IPS-18c (cell line): Measurements from ENCODE around the gene AKR1B1.

Experiments
- H3K4me3 ChIP-seq: 2 replicates; pipeline ENCODE4 v1.7.0; 2013; ENCODE audit warnings: low read depth, mild to moderate bottlenecking, low read length, moderate library complexity; ENCODE audit not compliant: insufficient read depth
- H3K9me3 ChIP-seq: one replicate; pipeline ENCODE4 v1.6.1; 2013; ENCODE audit warnings: mild to moderate bottlenecking, low read length, moderate library complexity; ENCODE audit not compliant: control insufficient read depth, insufficient read depth

Gene AKR1B1

DNA sequence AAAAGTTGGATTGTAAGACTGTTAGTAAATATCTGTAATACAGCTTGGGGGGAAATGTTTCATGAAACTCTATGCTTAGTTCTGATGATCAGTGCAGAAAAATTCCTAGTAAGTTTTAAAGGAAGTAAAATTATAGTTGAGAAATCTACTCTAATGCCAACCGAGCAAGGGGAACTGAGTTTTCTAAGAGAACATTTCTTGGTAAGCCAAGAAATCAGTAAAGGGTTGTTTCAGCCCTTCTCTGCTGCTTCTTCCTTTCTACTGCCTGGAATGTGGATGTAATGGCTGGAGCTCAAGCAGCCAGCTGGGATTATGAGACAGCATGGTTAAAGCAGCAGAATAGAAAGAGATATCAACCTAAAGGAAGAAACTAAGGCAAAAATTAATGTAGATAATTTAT is 15.9 kb upstream of the AKR1B1 start:
- peaks cover 2% of the 10 kb centered on the region for H3K9me3 ChIP-seq
- no peak overlapping the region for H3K4me3 ChIP-seq

DNA sequence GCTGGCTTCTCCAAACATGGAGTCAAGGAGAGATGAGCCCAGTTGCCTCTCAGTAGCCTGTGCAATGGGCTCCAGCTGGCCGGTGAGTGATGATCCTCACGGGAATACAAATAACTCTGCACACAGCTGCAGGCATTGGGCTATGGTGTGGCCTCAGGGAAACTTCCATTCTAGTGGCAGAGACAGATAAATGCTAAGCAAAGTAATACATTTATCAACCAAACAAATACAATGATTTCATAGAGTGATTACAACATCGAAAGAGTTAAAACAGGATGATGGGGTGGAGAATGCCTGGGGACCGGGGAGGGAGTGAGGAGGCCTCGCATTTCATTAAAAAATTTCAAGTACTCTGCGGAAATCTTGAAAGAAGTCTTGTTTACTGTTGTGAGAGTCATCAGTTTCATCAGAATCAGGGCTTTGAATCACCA is 15.0 kb upstream of the AKR1B1 start:
- peaks cover 2% of the 10 kb centered on the region for H3K9me3 ChIP-seq

DNA sequence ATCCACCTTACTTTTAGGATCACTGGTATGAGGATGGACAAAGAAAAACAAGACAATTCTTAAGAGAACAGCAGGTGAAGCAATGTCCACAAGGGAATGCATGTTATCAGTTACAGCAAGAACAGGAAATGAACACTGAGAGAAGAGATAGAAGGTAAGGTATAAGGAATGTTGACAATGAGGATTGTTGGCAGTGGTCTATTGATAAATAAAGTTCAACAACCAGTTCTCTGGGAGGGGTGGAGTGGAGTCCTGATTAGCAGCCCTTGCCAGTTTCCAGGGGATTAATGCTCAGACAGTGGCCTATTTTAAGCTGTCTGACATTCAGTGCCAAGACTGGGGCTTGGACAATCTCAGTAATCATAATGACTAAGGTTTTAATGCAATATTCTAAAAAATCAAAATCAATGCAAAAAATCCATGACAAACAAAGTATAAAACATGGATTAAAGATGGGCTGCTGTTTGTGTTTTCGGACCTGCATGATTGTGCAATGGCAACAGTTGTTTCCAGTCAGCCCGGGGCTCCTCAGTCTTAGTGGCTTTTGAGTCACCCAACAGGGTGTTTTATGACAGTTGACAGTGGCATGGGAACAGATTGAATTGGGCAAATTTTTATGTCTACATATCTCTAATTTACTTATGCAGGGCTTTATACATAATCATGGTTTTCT is 13.8 kb upstream of the AKR1B1 start:
- Histone ChIP-seq H3K4me3 (no peak overlapping the region), H3K9me3 (peaks cover 2% of the 10 kb centered on the region)

More for the DNA sequence above, 15.0 kb upstream of the AKR1B1 start:
- no peak overlapping the region for H3K4me3 ChIP-seq

DNA sequence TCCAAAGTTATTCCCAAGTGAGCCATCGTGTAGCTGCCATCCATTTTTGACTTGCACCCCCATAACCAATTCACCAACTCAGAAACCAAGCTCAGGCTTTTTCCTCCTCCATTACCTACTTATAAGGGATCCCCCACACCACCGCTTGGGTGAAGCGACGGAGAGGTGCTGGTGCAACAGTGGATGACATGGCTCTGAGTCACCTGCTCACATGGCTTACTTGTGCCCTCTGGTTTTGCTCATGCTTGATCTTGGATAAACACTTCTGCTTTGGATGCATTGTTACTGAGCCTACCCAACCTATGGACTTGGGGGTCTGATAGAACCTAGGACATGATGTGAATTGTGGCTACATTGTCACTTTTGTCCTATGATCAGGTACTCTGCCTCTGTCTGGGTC is 12.0 kb upstream of the AKR1B1 start:
- H3K9me3 ChIP-seq, result peaks cover 2% of the 10 kb centered on the region
- H3K4me3 ChIP-seq, result no peak overlapping the region

DNA sequence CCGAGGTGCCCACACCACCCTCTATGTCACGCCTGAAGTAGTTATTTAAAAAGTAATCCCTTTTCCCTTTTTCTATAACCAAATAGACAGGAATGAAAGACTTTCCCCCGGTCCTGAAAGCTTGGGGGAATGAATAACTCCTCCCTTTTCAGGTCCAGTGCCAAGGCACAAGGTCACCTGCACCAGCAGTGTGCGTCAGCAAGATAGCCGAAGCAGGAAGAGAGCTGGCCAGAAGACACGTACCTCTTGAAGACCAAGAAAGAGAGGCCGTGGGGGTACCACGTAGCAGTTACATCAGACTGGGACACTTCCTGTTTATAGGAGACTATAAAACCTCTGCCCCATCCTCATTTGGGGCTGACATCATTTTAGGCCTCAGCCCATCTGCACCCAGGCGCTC is 10.7 kb upstream of the AKR1B1 start:
- Histone ChIP-seq H3K4me3 (no peak overlapping the region), H3K9me3 (no peaks in the 10 kb centered on the region)

DNA sequence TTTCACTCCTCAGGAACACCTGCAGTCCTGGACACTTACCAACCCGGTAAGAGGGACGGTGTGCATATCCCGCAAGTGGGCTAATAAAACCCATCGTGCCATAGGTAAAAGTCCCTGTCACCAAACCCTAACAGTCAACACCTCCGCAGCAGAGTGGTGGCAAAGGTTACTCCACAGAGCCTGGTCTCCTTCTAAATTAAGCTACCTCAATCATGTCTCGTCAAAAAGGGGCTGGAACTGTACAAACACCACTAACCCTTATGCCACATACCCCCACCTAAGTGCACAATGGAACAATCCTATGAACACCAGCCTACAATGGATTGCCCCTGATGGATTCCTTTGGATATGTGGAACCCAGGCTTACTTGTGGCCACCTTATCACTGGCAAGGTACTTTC is 9.6 kb upstream of the AKR1B1 start:
- H3K4me3 ChIP-seq, result no peak overlapping the region

DNA sequence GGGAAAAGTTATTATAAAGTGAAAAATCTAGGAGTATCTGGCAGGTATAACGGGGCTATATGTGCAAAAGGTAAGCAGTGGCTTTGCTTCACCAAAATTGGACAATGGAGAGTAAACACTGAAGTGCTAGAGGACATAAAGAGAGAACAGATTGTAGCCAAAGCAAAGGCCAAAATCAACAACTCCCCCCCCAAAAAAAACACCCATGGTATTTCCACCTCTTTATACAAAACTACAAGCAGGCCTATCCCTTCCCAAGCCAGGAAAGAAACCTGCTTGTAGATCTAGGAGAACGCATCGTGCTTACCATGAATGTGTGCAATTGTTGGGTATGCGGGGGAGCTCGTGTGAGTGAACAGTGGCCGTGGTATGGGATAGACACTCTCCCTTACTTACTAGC is 9.2 kb upstream of the AKR1B1 start:
- no peak overlapping the region for H3K4me3 ChIP-seq
- no peaks in the 10 kb centered on the region for H3K9me3 ChIP-seq

More for the DNA sequence above, 9.6 kb upstream of the AKR1B1 start:
- H3K9me3 ChIP-seq, result no peaks in the 10 kb centered on the region

DNA sequence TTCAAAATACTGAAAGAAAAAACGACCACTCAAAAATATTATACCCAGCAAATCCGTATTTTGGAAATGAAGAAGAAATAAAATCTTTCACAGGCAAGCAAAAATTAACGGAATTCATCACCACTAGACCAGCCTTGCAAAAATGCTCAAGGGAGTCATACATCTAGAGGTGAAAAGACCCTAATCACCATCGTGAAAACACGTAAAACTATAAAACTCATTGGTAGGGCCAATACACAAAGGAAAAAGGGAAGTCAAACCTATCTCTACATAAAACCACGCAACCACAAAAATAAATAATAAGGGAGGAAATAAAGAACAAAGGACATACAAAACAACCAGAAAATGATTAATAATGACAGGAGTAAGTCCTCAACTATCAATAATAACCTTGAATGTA is 6.6 kb upstream of the AKR1B1 start:
- H3K9me3 ChIP-seq, result no peaks in the 10 kb centered on the region

DNA sequence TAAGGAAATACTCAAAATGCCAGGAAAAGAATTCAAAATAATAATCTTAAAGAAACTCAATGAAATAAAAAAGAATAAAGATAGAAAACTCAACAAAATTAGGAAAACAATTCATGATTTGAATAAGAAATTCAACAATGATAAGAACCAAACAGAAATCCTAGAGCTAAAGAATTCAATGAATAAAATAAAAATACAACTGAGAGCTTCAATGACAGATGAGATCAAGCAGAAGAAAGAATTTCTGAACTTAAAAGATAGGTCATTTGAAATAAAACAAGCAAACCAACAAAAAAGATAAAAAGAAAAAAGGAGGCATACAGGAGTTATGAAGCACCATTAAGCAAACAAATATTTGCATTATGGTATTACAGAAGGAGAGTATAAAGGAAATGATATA is 5.6 kb upstream of the AKR1B1 start:
- no peaks in the 10 kb centered on the region for H3K9me3 ChIP-seq
- no peak overlapping the region for H3K4me3 ChIP-seq

More for the DNA sequence above, 6.6 kb upstream of the AKR1B1 start:
- no peak overlapping the region for H3K4me3 ChIP-seq

DNA sequence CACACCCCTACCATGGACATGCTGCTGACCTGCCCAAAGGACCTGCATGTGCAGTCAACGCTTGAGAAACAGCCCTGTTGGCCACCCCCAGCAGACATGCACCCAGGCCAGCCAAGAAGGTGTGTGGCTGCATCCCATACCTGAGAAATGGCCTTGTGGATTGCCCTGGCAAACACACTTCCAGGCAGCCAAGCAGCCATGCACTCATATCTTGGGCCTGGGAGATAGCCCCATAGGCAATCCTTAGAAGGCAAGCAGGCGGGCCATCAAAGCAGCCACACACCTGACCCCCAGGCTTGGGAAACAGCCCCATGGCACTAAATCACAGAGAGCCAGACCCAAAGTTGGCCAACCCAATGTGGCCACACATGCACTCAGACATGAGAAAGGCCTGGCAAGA is 4.9 kb upstream of the AKR1B1 start:
- Histone ChIP-seq H3K4me3 (no peak overlapping the region), H3K9me3 (no peaks in the 10 kb centered on the region)

DNA sequence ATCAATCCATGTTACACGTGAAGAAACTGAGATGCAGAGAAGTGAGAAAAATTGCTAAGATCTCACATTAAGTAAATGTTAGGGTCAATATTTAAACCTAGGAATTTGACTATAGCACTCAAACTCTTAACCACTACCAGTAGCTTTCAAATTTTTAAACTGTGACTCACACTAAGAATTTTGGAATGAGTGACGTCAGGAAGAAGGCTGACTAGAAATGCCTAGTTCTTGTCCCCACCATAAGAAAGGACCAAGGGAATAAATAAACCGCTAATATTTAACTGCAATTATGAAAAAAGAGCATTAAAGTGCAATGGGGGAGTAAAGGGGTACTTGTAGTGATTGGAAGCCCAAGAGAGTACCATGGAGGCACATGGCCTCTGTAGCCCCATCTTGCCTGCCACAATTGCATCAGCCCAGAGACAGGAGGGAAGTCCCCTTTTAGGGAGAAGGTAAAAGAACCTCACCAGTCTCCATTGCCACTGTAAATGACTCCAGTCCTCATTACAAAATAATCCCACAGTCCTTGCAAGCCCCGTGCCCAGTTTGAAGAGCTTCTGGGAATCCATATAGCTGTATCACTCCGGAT is 3.5 kb upstream of the AKR1B1 start:
- Histone ChIP-seq H3K4me3 (no peak overlapping the region), H3K9me3 (no peaks in the 10 kb centered on the region)

DNA sequence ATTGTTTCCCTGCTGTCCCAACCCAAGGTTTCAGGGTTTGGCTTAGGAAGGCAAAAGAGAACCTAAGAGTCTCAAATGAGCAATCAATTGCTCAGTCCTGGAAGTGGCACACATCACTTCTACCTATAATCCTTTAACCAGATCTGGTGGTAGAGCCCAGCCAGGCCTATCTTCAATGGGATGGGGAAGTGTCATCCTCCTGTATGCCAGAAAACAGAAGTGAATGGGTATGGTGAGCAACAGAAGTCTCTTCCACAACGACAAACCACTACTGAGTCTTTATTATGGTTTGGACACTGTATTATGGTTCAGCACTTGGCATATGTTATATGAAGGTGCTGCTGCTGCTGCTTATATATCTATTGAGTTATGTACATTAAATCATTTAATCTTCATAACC is 3.0 kb upstream of the AKR1B1 start:
- no peak overlapping the region for H3K4me3 ChIP-seq
- no peaks in the 10 kb centered on the region for H3K9me3 ChIP-seq

DNA sequence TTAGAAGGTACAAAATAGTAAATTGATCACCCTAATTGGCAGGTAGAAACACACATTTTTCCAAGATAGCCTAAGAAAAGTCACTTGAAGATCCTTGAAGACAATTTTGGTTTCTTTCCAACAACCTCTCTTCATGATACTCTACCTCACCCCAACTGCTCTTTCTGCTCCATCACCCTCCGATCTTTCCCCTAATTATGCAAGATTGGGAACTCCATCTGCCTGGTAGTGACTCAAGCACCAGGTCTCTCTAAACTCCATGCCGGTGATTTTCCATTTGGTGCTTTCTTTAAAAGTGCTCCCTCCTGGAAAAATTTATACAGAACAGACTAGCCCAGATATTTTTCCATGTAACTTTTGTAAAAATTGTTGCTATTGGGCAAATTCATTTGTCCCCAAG is 1.1 kb upstream of the AKR1B1 start:
- H3K9me3 ChIP-seq, result no peaks in the 10 kb centered on the region
- H3K4me3 ChIP-seq, result no peak overlapping the region

DNA sequence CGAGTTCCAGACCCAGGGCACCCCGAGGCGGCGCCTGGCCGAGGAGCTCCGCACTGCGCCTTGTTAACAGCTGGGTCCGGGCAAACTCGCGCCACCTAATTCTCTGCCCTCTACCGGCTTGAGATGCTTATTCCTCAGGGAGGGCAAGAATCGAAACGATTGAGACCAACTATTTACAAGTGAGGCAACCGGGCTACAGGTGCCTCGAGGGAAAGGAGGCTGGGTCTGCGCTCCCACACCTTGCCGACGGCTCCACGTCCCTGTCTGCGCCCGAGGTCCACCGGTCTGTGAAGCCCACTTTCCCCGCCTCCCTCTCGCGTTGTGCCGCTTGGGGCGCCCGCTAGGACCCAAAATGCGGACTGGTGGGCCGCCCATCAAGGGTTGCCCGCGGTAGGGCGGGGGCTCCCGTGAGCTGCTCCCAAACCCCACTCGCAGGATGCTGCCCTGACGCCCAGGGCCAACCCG is 527 bp downstream of the AKR1B1 start:
- Histone ChIP-seq H3K9me3 (peaks cover 2% of the 10 kb centered on the region), H3K4me3 (peak overlapping the region; percentile 70)

DNA sequence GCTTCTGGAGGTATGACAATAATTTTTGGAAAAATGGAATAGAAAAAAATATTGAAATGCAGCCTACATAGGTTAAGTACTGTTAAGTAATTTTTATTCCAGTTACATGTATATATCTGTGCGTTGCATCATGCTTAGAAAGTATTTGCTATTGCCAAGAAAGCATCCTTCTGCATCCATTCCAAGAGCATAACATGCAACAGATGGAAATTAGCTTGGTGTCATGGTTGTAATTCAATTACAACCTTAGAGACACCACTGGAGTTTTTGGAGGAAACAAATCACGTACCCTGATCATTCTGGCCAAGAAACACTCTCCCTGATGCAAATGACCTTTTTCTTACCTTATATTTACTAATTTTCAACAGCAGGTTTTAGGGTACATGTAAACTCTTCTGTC is 1.7 kb downstream of the AKR1B1 start:
- peaks cover 2% of the 10 kb centered on the region for H3K9me3 ChIP-seq
- no peak overlapping the region for H3K4me3 ChIP-seq

DNA sequence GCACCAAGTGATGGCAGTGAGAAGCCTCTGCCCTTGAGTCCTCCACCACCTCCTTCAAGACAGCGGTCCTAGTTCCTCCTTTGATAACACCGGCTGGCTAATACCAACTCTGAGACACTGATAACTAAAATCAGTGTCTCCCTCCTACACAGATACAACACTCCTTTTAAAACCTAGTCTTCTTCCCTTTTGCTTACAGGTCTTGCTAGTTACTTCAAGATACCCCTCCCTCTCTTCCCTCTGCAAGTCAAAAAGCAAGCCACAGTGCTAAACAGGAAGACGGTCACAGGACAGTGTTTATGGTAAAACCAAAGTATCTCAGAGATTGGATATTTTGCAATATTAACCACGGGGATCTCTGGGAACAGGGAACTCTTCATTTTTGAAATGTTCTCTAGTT is 4.6 kb downstream of the AKR1B1 start:
- Histone ChIP-seq H3K9me3 (peaks cover 2% of the 10 kb centered on the region), H3K4me3 (no peak overlapping the region)

DNA sequence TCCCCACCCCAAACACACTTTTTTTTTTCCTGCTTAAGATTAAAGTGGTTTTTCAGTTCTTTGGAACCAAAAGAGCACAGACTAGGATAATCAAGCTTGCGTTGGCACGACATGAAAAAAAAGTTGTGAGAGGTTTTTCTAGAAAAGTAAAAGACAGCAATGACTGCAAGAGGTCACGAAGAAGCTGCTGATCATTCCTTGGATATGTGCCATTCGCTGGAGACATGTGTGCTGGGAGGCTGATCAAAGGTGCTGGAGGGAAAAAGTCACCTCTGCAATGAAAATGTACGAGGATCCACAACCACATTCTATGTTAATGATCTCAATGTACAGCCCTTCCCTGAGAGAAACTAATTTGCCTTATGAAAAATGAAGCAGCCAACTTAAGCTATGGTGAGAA is 5.4 kb downstream of the AKR1B1 start:
- peaks cover 2% of the 10 kb centered on the region for H3K9me3 ChIP-seq
- no peak overlapping the region for H3K4me3 ChIP-seq

DNA sequence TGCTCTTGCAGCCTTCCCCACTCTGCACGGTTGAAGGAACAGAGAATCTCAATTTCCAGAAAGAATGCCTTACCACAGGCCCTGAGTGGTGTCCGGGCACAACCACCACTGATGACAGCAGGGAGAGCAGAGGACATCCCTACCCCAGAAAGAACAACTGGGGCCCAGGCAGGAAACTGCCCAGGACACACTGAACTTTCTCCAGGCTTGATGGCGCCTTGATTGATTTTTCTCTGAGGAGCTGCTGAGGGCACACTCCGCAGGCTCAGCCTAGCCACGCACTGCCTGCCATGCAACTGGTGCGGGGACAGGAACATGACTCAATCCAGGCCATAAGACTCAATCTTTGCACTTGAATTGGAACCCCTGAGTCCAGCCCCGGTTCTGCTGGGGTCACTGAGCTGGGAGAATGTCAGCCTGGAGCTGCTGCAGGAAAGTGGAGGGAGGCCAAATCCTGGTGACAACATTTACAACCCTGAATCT is 5.9 kb downstream of the AKR1B1 start:
- H3K9me3 ChIP-seq, result peaks cover 2% of the 10 kb centered on the region
- no peak overlapping the region for H3K4me3 ChIP-seq

DNA sequence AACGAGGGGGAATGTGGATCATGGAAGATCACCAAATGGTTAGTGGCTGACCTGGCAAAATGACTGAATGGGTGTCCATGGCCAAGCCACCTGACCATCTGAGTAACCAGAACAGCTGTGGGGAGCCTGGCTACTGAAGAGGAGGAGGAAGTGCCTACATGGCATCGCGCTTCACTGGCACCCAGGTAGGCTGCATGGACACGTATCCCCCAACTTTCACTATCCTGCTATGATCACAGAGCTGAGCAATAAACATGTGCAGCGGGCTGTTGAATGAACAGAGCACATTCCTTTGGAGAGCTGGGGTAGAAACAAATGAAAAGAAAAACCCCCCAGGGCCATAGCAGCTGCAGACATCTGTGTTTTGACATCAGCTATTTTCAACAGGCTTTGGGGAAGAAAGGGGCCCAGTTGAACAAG is 6.5 kb downstream of the AKR1B1 start:
- Histone ChIP-seq H3K9me3 (peaks cover 2% of the 10 kb centered on the region), H3K4me3 (no peak overlapping the region)
